C4-2B (cell line): ENCODE data around the gene WWP2.
"Not testable (repeated sequence)": the region's sequence is repeated elsewhere in the genome, so short reads cannot be mapped to it uniquely, and the experiment has no call there.

Experiments
- ZFX ChIP-seq: fragments of 450-650 bp; IDR thresholded peaks from 2 replicates; pipeline ENCODE4 v1.6.1; 2017
- TF ChIP-seq, protein P1 (sequence below): fragments of 450-650 bp; conservative IDR thresholded peaks from 2 replicates; pipeline ENCODE4 v1.5.1; 2017; ENCODE audit warnings: mild to moderate bottlenecking

DNA sequence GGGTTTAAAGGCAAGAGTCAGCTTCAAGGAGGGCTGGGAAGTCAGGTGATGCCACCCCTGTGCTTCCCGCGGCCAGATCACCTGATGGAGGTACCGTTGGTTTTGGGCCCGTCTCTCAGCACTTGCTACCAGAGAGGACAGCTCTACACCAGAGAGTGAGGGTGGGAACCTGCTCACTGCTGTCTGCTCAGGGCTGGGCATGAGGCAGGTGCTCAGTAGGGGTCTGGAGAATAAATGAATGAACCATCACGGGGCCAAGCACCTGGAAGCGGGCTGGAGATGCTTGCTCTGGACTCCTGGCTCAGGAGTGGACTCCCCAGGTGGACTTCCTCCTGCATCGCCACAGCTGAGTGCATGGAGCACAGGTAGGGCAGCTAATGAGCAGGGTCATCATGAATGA lies 210.0 kb downstream of the WWP2 start:
- TF ChIP-seq, protein P1, sequence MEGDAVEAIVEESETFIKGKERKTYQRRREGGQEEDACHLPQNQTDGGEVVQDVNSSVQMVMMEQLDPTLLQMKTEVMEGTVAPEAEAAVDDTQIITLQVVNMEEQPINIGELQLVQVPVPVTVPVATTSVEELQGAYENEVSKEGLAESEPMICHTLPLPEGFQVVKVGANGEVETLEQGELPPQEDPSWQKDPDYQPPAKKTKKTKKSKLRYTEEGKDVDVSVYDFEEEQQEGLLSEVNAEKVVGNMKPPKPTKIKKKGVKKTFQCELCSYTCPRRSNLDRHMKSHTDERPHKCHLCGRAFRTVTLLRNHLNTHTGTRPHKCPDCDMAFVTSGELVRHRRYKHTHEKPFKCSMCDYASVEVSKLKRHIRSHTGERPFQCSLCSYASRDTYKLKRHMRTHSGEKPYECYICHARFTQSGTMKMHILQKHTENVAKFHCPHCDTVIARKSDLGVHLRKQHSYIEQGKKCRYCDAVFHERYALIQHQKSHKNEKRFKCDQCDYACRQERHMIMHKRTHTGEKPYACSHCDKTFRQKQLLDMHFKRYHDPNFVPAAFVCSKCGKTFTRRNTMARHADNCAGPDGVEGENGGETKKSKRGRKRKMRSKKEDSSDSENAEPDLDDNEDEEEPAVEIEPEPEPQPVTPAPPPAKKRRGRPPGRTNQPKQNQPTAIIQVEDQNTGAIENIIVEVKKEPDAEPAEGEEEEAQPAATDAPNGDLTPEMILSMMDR: not testable (repeated sequence)
- not testable (repeated sequence) for TF ChIP-seq ZFX
